A549 (cell line): ENCODE results near the gene GAPDHS. TPM values are rescaled to one million over a fixed set of nuclear protein-coding genes. Genes with fewer than 3 reads are reported as not detected.
A peak's percentile ranks its signal among the peaks of the same experiment; 100 is the strongest.

Experiments
- ATAC-seq, 2 experiments: fragments of 200-7000 bp in 1 of 2; fragments of >200 bp in 1 of 2; cut with Nextera tagmentation in 1 of 2; cut with Tn5 transposase in 1 of 2; 3 replicates each; pipeline versions ENCODE4 v1.8.0 to v1.9.1; 2018 to 2020; ENCODE audit warnings: mild to moderate bottlenecking in 1 of 2, moderate library complexity in 1 of 2
- CTCF ChIA-PET: fragments of 300-600 bp; sonication (Branson Sonifier 250); formaldehyde crosslinking; extraction: SDS; loops from one replicate; lab custom pipeline; 2021; ENCODE audit warnings: antibody characterized with exemption, inconsistent platforms; lab: Yijun Ruan, JAX
- POLR2A ChIA-PET: fragments of 350-600 bp; formaldehyde crosslinking; extraction: SDS; loops from one replicate; lab custom pipeline; 2021; ENCODE audit warnings: antibody characterized with exemption, inconsistent platforms; lab: Yijun Ruan, JAX
- DNase-seq, 2 experiments: peaks; one replicate each; pipeline versions ENCODE4 v3.0.0 to v3.0.0-alpha.2; 2011 to 2016; ENCODE audit warnings: low read depth in 1 of 2, low spot score in 1 of 2
- FAIRE-seq: peaks from 2 replicates; lab custom pipeline; 2011; peaks lifted over from hg19 to GRCh38; lab: Jason Lieb, UNC
- H3K27ac ChIP-seq, 2 experiments: fragments of >200 bp; sonication (Bioruptor Twin); formaldehyde crosslinking; 3 replicates each; pipeline ENCODE4 v1.5.1; 2016 to 2017
- H3K4me1 ChIP-seq: fragments of >200 bp; sonication (Bioruptor Twin); formaldehyde crosslinking; 3 replicates; pipeline ENCODE4 v1.6.1; 2016
- H3K4me2 ChIP-seq: fragments of >200 bp; sonication (Bioruptor Twin); formaldehyde crosslinking; 3 replicates; pipeline ENCODE4 v1.6.1; 2016
- H3K4me3 ChIP-seq: fragments of >200 bp; sonication (Bioruptor Twin); formaldehyde crosslinking; 3 replicates; pipeline ENCODE4 v1.5.1; 2016
- H3K9me3 ChIP-seq: fragments of >200 bp; sonication (Bioruptor Twin); formaldehyde crosslinking; 3 replicates; pipeline ENCODE4 v1.6.1; 2016
- BCL3 ChIP-seq: fragments of >200 bp; sonication (Bioruptor Twin); formaldehyde crosslinking; IDR thresholded peaks from 3 replicates; pipeline ENCODE4 v1.6.1; 2016
- CBX2 ChIP-seq: fragments of 200-600 bp; sonication (generic); IDR thresholded peaks from 2 replicates; pipeline ENCODE4 v1.6.1; 2016; ENCODE audit warnings: low read depth, mild to moderate bottlenecking, borderline replicate concordance
- CBX8 ChIP-seq: fragments of 200-600 bp; sonication (generic); IDR thresholded peaks from 2 replicates; pipeline ENCODE4 v1.6.1; 2016
- E2F6 ChIP-seq: IDR thresholded peaks from 2 replicates; pipeline ENCODE4 v1.6.1; 2012; ENCODE audit warnings: low read depth, borderline replicate concordance
- ESRRA ChIP-seq: fragments of 150-350 bp; IDR thresholded peaks from 2 replicates; pipeline ENCODE4 v1.6.1; 2014; ENCODE audit warnings: mild to moderate bottlenecking, low read length, borderline replicate concordance
- HOXA7 ChIP-seq: fragments of 250-450 bp; sonication (Bioruptor Pico); IDR thresholded peaks from 2 replicates; pipeline ENCODE4 v1.5.0; 2020; ENCODE audit warnings: mild to moderate bottlenecking, moderate library complexity
- HOXB13 ChIP-seq: fragments of 250-450 bp; sonication (Bioruptor Pico); IDR thresholded peaks from 2 replicates; pipeline ENCODE4 v1.5.0; 2020; ENCODE audit warnings: low read depth, mild to moderate bottlenecking, moderate library complexity
- HOXB5 ChIP-seq: fragments of 250-450 bp; sonication (Bioruptor Pico); IDR thresholded peaks from 2 replicates; pipeline ENCODE4 v1.5.0; 2020; ENCODE audit warnings: mild to moderate bottlenecking, moderate library complexity
- MAZ ChIP-seq: fragments of 150-350 bp; IDR thresholded peaks from 2 replicates; pipeline ENCODE4 v1.6.1; 2014; ENCODE audit warnings: antibody characterized with exemption, low read depth, low read length, borderline replicate concordance
- NFE2L2 ChIP-seq: fragments of 150-350 bp; conservative IDR thresholded peaks from 2 replicates; pipeline ENCODE4 v1.6.1; 2014; ENCODE audit warnings: low read length
- NR3C1 ChIP-seq: fragments of >200 bp; sonication (Bioruptor Twin); formaldehyde crosslinking; IDR thresholded peaks from 3 replicates; pipeline ENCODE4 v1.6.1; 2017
- PHF8 ChIP-seq: fragments of 200-600 bp; sonication (generic); IDR thresholded peaks from 2 replicates; pipeline ENCODE4 v1.6.1; 2016; ENCODE audit warnings: low read depth, mild to moderate bottlenecking, antibody characterized with exemption, moderate library complexity, borderline replicate concordance
- RNF2 ChIP-seq: fragments of 200-600 bp; sonication (generic); IDR thresholded peaks from 2 replicates; pipeline ENCODE4 v1.6.1; 2016; ENCODE audit warnings: low read depth, mild to moderate bottlenecking, antibody characterized with exemption, moderate library complexity, borderline replicate concordance
- ZFP36 ChIP-seq: fragments of 450-650 bp; IDR thresholded peaks from 2 replicates; pipeline ENCODE4 v1.6.1; 2014; ENCODE audit warnings: borderline replicate concordance; ENCODE audit not compliant: partially characterized antibody
- WGBS: methylation state at CpG from one replicate; pipeline ENCODE4 v1.1.6; 2017; ENCODE audit errors: missing lambda C conversion rate; 5-methylcytosine and 5-hydroxymethylcytosine counted together
- polyA plus RNA-seq, 4 experiments: library from polyadenylated mRNA; depleted of rRNA in 3 of 4; stranded (reverse); fragments of >200 nt; fragmentation: RNase III in 1 of 4; extraction: RNeasy Plus Mini Kit Qiagen cat#74134 plus additional on column Dnase treatment in 1 of 4; gene quantifications; 2 replicates in 3 of 4; 3 replicates in 1 of 4; pipeline ENCODE4 v1.2.3, GENCODE V29; 2011 to 2017
- TF ChIP-seq, protein P1 (sequence below): fragments of 450-650 bp; IDR thresholded peaks from 2 replicates; pipeline ENCODE4 v1.6.1; 2014; ENCODE audit warnings: antibody characterized with exemption
- TF ChIP-seq, protein P2 (sequence below): fragments of 250-450 bp; sonication (Bioruptor Pico); IDR thresholded peaks from 2 replicates; pipeline ENCODE4 v1.5.0; 2021; ENCODE audit warnings: mild to moderate bottlenecking, moderate library complexity, borderline replicate concordance
- TF ChIP-seq, protein P3 (sequence below): fragments of 250-450 bp; sonication (Bioruptor Pico); IDR thresholded peaks from 2 replicates; pipeline ENCODE4 v1.5.0; 2020; ENCODE audit warnings: low read depth, mild to moderate bottlenecking, moderate library complexity

GAPDHS gene
- polyA plus RNA-seq, 2 of the 4 experiments (the other 2 are of a cell fraction) = not detected

DNA sequence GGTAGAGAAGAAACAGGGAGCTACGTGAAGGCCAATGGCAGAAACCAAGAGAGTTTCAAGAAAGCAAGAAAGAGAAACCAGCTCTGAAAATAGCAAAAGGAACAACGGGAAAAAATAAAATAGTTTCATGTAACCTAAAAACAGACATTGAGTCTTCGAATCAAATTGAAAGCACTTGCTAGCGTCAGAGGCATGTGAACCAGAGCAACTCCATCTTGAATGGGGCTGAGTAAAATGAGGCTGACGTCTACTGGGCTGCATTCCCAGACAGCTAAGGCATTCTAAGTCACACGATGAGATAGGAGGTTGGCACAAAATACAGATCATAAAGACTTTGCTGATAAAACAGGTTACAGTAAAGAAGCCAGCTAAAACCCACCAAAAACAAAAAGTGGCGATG, 45.5 kb downstream of the GAPDHS start:
- Histone ChIP-seq H3K9me3 (peaks cover 65% of the 10 kb centered on the region), H3K4me1 (no peaks in the 10 kb centered on the region), H3K4me2 (no peak overlapping the region), H3K27ac (no peak overlapping the region), H3K4me3 (no peak overlapping the region)
- peak; percentile 65 for FAIRE-seq
- 27% methylated on average over 7 of the region's 7 CpGs for WGBS
- TF ChIP-seq HOXB13 (no peak), ZFP36 (no peak), HOXB5 (CRISPR knock-in tag) (peak; percentile 52; the same call in 1 of the 2 replicates), HOXA7 (CRISPR knock-in tag) (no peak), NR3C1 (no peak), E2F6 (no peak)
- TF ChIP-seq, protein P1, sequence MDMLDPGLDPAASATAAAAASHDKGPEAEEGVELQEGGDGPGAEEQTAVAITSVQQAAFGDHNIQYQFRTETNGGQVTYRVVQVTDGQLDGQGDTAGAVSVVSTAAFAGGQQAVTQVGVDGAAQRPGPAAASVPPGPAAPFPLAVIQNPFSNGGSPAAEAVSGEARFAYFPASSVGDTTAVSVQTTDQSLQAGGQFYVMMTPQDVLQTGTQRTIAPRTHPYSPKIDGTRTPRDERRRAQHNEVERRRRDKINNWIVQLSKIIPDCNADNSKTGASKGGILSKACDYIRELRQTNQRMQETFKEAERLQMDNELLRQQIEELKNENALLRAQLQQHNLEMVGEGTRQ = no peak
- TF ChIP-seq, protein P2, sequence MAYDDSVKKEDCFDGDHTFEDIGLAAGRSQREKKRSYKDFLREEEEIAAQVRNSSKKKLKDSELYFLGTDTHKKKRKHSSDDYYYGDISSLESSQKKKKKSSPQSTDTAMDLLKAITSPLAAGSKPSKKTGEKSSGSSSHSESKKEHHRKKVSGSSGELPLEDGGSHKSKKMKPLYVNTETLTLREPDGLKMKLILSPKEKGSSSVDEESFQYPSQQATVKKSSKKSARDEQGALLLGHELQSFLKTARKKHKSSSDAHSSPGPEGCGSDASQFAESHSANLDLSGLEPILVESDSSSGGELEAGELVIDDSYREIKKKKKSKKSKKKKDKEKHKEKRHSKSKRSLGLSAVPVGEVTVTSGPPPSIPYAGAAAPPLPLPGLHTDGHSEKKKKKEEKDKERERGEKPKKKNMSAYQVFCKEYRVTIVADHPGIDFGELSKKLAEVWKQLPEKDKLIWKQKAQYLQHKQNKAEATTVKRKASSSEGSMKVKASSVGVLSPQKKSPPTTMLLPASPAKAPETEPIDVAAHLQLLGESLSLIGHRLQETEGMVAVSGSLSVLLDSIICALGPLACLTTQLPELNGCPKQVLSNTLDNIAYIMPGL (CRISPR knock-in tag) = no peak
- no peak for ATAC-seq
- CTCF ChIA-PET = interaction anchor here (1.0 to 3.1 kb wide), 8 partner anchors 9 to 68 kb away, joined by 3 to 16 read pairs (median 4); partner anchors contain the start of gene HAUS5
- DNase-seq = no peak
- POLR2A ChIA-PET = no interaction called here

GRCh38 chr19:35582760-35583159, 49.5 kb downstream of the GAPDHS start:
- ATAC-seq = no peak
- no peaks in the 10 kb centered on the region for H3K4me1 ChIP-seq
- H3K27ac ChIP-seq = no peak overlapping the region
- FAIRE-seq = peak; percentile 28
- no peak overlapping the region for H3K4me2 ChIP-seq
- no peak for DNase-seq
- peaks cover 40% of the 10 kb centered on the region for H3K9me3 ChIP-seq
- WGBS = 0% methylated on average over 1 of the region's 1 CpG
- CTCF ChIA-PET = interaction anchor here (1.5 to 2.2 kb wide), 3 partner anchors 9 to 27 kb away, joined by 3 to 10 read pairs (median 8); no protein-coding TSS in a partner anchor
- H3K4me3 ChIP-seq = no peak overlapping the region
- POLR2A ChIA-PET = no interaction called here
- TF ChIP-seq NFE2L2 (no peak), BCL3 (no peak), CBX8 (no peak), PHF8 (no peak), HOXB13 (no peak), RNF2 (no peak), MAZ (no peak)
- TF ChIP-seq, protein P2 (CRISPR knock-in tag) = no peak

GRCh38 chr19:35585848-35586247, 52.6 kb downstream of the GAPDHS start, which contains the start of gene PMIS2:
Gene PMIS2, plus strand, starts transcription at chr19:35586173. Its CDS starts 87 bp downstream, at chr19:35586260.
- Histone ChIP-seq H3K27ac (no peak within 1 kb of the TSS), H3K4me1 (no peaks in the 10 kb centered on the region), H3K9me3 (peaks cover 18% of the 10 kb centered on the region; the same call in 2 of the 3 replicates), H3K4me3 (no peak within 1 kb of the TSS), H3K4me2 (no peak within 1 kb of the TSS)
- ATAC-seq (peak in 1 of 2 experiments; percentile 76; a peak in 3 of 6 replicates), DNase-seq (peak; percentile 37 to 60), FAIRE-seq (no peak)
- CTCF ChIA-PET = interaction anchor here (0.6 to 6.1 kb wide), 6 partner anchors 12 to 91 kb away, joined by 3 to 26 read pairs (median 8); no protein-coding TSS in a partner anchor
- POLR2A ChIA-PET = no interaction called here
- TF ChIP-seq, protein P3, sequence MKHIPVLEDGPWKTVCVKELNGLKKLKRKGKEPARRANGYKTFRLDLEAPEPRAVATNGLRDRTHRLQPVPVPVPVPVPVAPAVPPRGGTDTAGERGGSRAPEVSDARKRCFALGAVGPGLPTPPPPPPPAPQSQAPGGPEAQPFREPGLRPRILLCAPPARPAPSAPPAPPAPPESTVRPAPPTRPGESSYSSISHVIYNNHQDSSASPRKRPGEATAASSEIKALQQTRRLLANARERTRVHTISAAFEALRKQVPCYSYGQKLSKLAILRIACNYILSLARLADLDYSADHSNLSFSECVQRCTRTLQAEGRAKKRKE (CRISPR knock-in tag) = no peak
- TF ChIP-seq CBX2 (no peak), ESRRA (no peak)
- WGBS = 55% methylated on average over 16 of the region's 16 CpGs
